ENCODE measurements around the gene RFTN1.

The RFTN1 gene, protein sequence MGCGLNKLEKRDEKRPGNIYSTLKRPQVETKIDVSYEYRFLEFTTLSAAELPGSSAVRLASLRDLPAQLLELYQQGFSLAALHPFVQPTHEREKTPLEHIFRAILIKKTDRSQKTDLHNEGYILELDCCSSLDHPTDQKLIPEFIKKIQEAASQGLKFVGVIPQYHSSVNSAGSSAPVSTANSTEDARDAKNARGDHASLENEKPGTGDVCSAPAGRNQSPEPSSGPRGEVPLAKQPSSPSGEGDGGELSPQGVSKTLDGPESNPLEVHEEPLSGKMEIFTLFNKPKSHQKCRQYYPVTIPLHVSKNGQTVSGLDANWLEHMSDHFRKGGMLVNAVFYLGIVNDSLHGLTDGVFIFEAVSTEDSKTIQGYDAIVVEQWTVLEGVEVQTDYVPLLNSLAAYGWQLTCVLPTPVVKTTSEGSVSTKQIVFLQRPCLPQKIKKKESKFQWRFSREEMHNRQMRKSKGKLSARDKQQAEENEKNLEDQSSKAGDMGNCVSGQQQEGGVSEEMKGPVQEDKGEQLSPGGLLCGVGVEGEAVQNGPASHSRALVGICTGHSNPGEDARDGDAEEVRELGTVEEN

DNA sequence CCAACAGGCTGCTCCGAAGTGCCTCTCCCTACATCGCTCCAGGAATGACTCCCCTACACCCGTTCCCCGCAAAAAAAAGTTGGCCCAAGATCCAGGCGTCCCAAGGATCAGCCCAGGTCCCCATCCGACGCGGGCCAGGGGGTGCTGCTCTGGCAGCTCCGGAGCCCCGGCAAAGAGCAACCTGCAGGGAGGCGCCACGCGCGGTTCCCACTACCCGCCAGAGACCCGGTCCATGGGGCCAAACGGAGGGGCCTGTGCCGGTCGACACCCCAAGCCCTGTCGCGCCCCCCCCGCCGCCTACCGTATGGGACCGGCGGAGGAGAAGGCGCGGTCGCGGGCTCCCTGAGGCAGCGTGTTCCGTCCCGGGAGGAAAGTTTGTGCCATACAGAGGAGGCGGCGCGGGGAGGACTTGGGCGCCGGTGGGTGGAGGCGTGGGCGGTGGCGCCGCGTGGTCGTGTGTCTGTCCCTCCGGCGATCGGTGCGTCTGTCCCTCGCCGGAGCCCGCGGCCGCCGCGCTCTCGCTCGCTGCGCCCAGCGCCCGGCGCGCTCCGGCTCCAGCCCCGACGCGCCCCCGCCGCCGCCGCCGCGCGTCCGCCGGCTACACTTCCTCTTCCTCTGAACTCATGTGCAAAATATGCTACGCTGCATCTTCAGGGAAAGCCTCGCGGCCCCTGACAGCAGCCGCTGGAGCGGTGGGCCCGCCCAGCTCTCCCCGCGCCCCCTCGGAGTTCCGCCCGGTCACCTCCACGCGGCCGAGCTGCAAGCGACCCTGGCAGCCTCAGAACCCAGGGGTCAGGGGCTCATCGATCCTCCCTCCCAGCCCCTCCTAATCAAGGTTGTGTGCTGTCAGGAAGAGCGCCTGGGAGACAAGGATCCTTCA is at the start of gene RFTN1:
TSS of gene RFTN1 (minus strand) at position 559 of the 880 bp plus-strand sequence. CDS start 19,830 bp downstream, outside the sequence.
- no peak for DNase-seq (ENCODE audit: low spot score)

DNA sequence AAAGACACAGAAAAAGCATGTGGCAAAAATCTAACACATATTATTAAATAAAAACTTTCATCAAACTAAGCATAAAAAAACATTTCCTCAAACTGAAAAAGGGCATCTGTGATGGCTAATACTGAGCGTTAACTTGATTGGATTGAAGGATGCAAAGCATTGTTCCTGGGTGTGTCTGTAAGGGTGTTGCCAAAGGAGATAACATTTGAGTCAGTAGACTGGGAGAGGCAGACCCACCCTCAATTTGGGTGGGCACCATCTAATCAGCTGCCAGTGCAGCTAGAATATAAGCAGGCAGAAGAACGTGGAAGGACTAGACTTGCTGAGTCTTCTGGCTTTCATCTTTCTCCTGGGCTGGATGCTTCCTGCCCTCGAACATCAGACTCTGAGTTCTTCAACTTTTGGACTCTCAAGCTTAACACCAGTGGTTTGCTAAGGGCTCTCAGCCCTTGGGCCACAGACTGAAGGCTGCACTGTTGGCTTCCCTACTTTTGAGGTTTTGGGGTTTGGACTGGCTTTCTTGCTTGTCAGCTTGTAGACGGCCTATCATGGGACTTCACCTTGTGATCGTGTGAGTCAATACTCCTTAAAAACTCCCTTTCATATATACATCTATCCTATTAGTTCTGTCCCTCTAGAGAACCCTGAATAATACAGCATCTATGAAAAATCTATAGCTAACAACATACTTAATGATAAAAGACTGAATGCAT is 46.3 kb upstream of the RFTN1 start:
- DNase-seq (ENCODE audit: low spot score) = no peak

DNA sequence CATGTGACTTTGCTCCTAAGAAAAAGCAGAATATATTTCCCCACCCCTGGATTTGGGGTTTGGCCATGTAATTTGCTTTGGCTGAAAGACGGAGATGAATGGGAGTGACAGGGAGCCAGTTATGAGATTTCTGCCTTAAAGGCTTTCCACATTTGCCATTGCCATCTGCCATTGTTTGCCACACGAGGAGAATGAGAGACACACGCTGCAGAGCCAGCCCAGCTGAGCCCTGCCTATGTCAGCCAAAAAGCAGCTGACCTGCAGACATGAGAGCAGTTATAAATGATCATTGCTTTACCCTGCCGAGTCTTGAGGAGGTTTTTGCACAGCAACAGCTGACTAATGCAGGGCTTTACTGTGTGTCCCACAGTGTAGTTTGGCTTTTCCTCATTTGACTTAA is 40.6 kb upstream of the RFTN1 start:
- no peak for DNase-seq (ENCODE audit: low spot score)

DNA sequence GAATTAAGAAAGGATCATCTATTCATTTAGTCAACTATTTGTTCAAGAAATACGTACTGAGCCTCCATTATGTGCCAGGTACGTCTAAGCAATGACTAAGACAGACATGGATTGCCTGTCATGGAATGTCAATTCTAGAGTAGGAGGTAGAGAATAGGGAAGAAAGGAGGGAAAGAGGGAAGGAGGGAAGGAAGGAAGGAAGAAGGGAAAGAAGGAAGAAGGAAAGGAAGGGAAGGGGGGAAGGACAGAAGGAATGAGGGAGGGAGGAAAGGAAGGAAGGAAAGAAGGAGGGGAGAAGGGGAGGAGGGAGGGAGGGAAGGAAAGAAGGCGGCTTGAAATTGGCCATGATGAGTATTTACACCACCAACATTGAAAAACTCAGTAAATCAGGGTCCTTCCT is 39.3 kb upstream of the RFTN1 start:
- DNase-seq (ENCODE audit: low spot score) = no peak

DNA sequence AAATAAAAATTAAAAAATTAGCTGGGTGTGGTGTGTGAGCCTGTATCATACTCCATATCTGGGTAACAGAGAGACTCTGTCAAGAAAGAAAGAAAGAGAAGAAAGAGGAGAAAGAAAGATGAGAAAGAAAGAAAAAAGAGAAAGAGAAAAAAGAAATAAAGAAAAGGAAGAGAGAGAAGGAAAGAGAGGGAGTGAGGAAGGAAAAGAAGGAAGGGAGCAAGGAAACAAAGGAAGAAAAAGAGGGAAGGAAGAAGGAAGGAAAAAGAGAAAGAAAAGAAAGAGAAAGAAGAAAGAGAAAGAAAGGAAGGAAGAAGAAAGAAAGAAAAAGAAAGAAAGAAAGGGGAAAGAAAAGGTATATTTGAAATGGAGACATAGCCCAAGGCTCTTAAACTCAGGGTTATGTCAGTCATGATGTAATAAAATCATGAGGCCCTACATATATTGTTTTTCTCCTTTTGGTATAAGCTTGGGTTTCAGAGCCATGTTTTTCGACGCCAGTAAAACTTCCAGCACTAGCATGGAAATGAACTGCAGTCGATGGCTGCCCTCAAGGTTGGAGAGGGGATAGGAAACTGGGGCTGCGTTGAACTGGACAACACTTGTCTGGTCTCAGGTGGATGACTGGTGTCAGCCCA is 38.0 kb upstream of the RFTN1 start:
- DNase-seq (ENCODE audit: low spot score) = no peak

DNA sequence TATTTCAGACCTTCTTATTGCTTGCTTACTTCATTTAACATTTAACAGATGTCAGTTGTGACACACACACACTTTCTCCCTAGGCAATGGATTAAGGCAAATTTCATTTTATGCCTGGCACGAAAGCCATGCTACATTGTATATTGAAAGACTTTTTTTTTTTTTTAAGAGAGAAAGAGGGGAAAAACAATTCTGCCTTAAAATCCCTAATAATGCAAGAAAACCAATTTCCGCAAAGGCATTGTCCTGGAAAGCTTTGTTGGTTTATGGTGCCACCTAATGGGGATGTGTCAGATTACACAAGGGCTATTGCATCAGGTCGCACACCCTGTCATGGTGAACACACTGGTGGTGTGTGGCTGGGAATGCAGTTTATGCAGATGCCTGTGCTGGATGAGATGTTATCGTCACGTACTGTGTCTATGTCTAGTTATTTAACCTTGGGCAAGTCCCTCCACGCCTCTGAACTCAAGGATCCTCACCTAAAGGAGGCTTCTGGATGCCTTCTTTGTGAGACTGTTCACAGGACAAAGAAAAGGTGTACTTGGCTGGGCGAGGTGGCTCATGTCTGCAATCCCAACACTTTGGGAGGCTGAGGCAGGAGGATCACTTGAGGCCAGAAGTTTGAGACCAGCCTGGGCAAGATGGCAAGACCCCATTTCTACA is 37.3 kb upstream of the RFTN1 start:
- peak; percentile 79 for DNase-seq (ENCODE audit: low spot score)

DNA sequence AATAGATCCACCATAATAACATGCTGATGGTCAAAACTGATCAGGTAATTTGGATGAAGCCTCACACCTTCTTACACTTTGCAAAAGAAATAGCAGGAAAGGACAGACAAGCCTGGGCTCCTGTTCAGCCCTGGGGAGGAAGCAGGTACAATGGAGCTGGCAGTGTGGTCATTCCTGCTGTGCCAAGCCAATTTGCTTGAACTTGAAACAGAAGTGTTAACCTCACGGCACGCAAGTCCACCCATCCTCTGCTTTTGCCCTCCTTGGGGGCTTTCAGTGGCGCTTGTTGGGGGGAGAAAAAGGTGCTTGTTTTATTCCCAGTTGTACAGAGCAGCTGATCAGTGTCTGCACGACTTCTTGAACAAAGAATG is 36.8 kb upstream of the RFTN1 start:
- no peak for DNase-seq (ENCODE audit: low spot score)

DNA sequence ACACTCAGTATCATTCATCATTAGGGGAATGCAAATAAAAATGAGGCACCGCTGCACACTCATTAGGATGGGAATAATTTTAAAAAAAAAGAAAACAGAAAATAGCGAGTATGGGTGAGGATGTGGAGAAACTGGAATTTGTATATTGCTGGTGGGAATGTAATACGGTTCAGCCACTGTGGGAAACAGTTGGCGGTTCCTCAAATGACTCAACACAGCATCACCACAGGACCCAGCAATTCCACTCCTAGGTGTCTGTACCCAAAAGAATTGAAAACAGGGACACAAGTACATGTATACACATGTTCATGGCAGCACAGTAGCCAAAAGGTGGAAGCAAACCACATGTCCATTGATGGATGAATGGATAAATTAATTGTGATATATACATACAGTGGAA is 35.2 kb upstream of the RFTN1 start:
- no peak for DNase-seq (ENCODE audit: low spot score)

DNA sequence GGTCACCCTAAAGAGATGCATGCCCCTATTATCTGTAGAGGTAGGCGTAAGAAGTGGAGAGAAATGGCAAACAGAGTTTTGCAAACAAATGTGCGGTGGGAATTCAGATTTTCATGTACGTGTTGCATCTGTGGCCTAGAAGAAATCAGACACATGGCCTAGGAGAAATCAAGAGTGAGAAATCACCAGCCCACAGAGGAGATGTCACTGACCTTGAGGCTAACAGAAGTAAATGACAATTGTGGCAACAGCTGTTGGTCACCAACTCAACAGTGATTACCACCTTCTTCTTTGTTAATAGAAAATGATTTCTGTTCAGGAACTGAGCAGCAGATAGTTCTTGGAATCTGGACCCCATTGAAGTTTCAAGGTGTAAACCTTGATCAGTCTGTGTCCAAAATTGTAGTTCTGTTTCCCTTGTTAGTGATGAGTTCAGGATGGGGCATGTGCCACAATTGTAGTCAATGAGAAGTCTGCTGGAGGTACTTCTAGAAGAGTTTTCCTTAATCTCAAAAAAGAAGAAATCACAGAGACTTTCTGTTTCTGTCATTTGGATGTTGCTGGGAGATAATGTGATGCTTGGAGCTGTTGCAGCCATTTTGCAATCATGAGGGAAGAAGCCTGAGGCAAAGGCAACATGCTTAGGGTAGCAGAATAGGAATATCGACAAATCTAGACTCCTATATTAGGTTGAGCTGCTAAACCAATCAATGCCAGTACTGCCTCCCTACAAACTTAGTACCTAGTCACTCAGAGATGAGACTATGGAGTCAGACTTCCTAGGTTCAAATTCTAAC is 34.3 kb upstream of the RFTN1 start:
- no peak for DNase-seq (ENCODE audit: low spot score)

DNA sequence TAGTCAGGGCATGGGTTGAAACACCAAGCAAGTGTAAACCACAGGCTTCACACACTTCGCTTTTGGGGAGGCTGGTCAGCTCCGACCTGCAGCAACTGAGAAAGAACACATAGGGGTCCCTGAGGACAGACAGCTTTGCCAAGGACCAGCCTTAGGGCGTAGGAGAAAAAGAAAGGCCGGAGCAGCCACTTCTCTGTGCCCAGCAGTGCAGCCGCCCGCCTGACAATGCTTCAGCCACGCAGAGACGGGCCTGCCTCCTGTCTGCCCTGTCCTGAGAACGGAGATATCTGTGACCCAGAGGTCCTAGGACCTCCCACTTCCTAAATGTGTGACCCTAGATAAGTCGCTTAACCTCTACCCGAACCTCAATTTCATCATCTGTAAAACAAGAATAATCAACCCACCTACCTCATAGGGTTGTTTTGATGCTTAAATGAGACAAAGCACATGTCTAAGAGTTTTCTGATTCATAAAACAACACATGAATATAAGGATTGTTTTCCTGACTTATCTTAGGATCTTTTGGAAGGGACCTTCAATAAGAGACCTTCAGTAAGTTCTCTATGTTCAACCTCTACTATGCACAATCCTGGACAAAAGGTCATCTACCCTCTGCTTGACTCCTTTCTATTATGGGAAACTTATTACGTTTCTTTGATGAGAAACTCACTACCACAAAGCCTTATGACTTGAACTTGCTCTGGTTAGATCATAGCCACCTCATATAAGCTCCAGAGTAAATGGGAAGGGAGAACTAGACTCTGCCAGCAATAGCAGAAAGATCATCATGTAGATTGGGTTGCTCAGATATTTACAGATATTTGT is 32.9 kb upstream of the RFTN1 start:
- DNase-seq (ENCODE audit: low spot score) = no peak

DNA sequence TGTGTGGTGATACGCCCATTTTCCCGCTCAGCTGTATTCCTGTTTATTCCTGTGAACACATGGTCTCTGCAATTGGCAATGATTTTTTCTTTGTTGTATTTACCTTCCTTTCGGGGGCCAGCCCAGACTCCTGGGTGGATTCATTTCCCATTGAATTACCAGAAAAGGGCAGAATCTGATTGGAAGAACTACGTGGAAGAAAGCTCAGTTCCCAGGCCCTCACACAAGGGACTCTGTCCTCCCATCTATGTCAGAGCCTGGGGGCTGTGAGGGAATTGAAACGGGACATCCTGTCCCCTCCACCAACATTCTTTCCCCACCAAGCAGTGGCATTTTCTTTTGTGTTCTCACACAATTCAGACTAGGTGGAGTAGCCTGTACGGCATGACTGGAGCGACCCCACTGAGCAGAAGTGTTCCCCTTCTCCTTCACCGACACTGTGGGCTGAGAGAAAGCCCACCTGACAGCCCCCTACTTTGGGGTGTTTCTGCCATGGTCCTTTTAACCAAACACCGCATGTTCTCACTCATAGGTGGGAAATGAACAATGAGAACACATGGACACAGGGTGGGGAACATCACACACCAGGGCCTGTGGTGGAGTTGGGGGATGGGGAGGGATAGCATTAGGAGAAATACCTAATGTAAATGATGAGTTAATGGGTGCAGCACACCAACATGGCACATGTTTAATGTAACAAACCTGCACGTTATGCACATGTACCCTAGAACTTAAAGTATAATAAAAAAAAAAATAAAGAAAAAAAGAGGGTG is 32.1 kb upstream of the RFTN1 start:
- DNase-seq (ENCODE audit: low spot score) = no peak

DNA sequence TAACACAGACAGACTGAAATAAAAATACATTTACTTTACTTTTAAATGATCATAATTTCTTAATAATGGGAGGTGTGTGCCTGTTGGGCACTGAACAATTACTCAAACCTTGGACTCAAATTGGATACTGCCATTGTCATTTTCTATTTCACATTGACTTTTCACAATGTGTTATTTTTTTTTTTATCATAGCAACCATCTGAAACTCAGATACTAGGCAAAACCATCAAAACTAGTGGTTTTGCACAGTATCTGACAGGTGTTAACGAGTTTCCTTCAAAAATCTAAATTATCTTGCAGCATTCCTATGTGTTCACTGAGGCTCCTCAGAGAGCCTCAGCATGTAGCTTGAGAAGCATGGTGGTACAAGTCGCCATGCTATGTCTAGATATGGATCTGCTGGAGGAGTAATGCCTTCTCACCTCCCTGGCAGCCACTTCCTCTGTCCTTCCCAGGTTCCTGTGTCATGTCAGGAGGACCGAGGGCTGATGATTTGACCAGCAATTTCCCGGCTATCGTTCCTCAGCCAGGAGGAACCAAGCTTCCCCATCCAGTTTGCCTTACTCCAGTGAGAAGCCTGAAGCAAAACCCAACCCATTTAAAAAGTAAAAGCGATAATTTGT is 29.9 kb upstream of the RFTN1 start:
- DNase-seq (ENCODE audit: low spot score) = no peak

DNA sequence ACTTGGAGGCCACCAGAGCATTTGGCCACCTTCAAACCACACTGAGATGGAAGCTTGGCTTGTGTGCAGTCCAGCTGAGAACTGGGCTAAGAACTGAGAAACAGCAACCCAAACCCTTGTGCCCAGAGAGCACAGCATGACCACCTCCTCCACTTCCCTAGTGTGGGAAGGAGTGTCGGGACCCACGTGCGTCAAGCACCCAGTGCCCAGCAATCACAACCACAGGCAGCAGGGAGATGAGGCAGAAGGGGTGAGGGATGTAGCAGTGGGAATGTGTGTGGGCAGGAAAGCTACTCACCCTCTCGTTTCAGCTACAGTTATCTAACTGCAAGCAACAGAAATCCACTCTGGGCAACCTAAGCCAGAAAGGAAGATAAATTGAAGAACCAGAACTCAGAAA is 25.0 kb upstream of the RFTN1 start:
- DNase-seq (ENCODE audit: low spot score) = no peak

DNA sequence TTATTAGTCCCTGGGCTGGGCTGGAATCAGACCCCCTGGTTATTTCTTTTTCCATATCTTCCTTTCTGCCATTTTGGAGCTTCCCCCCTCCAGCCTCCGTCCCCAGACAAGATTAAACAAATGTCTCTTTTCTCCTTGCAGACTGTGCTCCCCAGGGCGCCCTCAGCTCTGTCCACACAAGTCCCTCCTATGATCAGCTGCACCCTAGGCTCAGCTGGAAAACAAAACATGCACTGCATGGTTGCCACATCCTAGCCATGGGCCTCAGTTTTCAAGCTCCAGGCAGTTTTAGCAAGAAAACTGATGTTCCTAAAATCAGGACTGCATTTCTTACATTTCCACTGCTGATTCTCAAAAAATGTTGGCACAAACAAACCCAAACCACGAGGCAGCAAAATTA is 23.5 kb upstream of the RFTN1 start:
- DNase-seq (ENCODE audit: low spot score) = no peak

DNA sequence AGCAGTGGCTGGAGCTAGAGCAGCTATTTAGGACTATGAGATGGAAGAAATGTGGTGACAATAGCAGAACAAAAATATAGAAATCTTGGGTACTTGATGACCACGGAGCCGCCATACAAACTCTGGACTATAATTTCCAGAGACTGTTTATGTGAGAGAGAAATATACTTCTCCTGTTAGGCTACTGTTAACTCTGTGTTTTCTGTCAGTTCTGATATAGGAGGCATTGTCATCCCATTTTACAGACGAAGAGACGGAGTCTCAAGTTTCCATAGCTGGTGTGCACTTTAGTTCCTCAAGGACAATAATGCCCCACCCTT is 22.8 kb upstream of the RFTN1 start:
- no peak for DNase-seq (ENCODE audit: low spot score)

DNA sequence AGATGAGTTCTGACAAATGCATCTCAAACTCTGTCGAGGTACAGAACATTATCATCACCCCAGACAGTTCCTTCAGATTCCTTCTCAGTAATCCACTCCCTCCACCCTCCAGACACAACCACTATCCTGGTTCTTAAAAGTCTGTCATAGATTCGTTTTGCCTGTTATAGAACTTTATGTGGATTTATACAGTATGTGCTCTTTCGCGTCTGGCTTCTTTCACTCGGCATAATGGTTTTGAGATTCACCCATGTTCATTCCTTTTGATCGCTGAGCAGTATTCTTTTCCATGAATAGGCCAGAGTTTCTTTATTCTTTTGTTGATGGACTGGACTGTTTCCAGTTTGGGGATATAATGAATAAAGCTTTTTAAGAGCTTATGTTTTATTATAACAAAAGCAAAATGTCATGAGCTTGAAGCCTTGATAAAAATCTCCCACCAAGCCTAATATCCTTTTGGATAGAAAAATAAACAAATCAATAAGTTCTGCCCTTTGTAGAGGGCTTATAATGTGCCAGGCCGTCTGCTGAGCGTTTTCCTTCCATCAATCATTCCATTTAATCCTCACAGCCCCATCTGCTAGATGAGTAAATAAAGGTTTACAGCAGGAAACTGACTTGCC is 21.3 kb upstream of the RFTN1 start:
- no peak for DNase-seq (ENCODE audit: low spot score)

DNA sequence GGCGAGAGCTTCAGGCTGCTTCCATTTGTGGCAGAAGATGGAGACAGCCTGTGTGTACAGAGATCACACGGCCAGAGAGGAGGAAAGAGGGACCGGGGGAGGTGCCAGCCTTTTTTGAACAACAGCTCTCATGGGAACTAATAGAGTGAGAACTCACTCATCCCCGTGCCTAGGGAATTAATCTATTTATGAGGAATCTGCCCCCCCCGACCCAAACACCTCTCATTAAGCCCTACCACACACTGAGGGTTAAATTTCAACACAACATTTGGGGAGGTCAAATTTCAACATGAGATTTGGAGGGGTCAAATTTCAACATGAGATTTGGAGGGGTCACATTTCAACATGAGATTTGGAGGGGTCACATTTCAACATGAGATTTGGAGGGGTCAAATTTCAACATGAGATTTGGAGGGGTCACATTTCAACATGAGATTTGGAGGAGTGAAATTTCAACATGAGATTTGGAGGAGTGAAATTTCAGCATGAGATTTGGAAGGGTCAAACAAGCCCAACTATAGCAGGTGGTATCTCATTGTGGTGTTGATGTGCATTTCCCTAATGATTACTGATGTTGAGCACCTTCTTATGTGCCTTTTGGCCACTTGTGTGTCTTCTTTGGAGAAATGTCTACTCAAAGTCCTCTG is 20.6 kb upstream of the RFTN1 start:
- DNase-seq (ENCODE audit: low spot score) = no peak
